Thoracic aorta (tissue), 2 donors: ENCODE measurements around the gene SDC3. TPM values are rescaled to one million over a fixed set of nuclear protein-coding genes. Genes with fewer than 3 reads are reported as not detected.

Experiments used
- ATAC-seq: fragments of 150-250 bp; one replicate; pipeline ENCODE4 v1.8.0; 2017; ENCODE audit warnings: low read depth; ENCODE audit not compliant: insufficient number of reproducible peaks, low FRiP score
- DNase-seq: peaks from one replicate; pipeline ENCODE4 v3.0.0-alpha.2; 2020; ENCODE audit warnings: low spot score
- H3K27ac ChIP-seq, 2 donors: fragments of 200-600 bp; sonication (generic); 1 replicate in 1 of 2; 2 replicates in 1 of 2; pipeline ENCODE4 v1.5.1; 2016; ENCODE audit warnings: mild to moderate bottlenecking in 2 of 2, moderate library complexity in 2 of 2
- H3K27me3 ChIP-seq: fragments of 200-600 bp; sonication (generic); replicated peaks from 2 replicates; pipeline ENCODE4 v1.6.0; 2016; ENCODE audit warnings: mild to moderate bottlenecking; ENCODE audit not compliant: insufficient read depth
- H3K36me3 ChIP-seq: fragments of 200-600 bp; sonication (generic); one replicate; pipeline ENCODE4 v1.5.1; 2016
- H3K4me1 ChIP-seq, 2 donors: fragments of 200-600 bp; sonication (generic); 1 replicate in 1 of 2; 2 replicates in 1 of 2; pipeline versions ENCODE4 v1.5.1 to v1.6.0; 2016; ENCODE audit warnings: low read depth in 2 of 2, mild to moderate bottlenecking in 1 of 2; ENCODE audit not compliant: control insufficient read depth in 1 of 2
- H3K4me3 ChIP-seq: fragments of 200-600 bp; sonication (generic); 2 replicates; pipeline ENCODE4 v1.5.1; 2016; ENCODE audit warnings: mild to moderate bottlenecking
- H3K9me3 ChIP-seq: fragments of 200-600 bp; sonication (generic); 2 replicates; pipeline ENCODE4 v1.5.1; 2016
- CTCF ChIP-seq: fragments of 200-600 bp; sonication (generic); IDR thresholded peaks from one replicate; pipeline ENCODE4 v1.5.1; 2019; ENCODE audit warnings: antibody characterized with exemption
- total RNA-seq, 2 donors: library from RNA; depleted of rRNA; stranded (reverse); fragments of >200 nt; gene quantifications; one replicate each; pipeline versions ENCODE4 v1.1.0 to v1.2.3, GENCODE V29; 2016

The SDC3 gene
- total RNA-seq: 10 to 100 TPM; 51.6 to 75.4 TPM

- H3K4me3 ChIP-seq: peak within 1 kb of the TSS; percentile 85
- peak; percentile 4 for DNase-seq
- no peaks in the 10 kb centered on the region for H3K36me3 ChIP-seq
- no peak for ATAC-seq
- no peaks in the 10 kb centered on the region for H3K27me3 ChIP-seq
- peaks cover 4 to 51% of the 10 kb centered on the region in 2 donors for H3K4me1 ChIP-seq
- H3K9me3 ChIP-seq: no peaks in the 10 kb centered on the region
- no peak for TF ChIP-seq CTCF
- H3K27ac ChIP-seq: peak within 1 kb of the TSS; percentile 63 to 81
Observed at GRCh38 chr1:30908696-30909364, at the start of gene SDC3. Gene SDC3, minus strand, starts transcription at chr1:30908758. Its CDS starts 172 bp downstream, at chr1:30908586.

- H3K4me1 ChIP-seq: peaks cover 0 to 7% of the 10 kb centered on the region in 2 donors
- H3K27me3 ChIP-seq: no peaks in the 10 kb centered on the region
- DNase-seq (no peak), ATAC-seq (no peak)
- H3K9me3 ChIP-seq: no peaks in the 10 kb centered on the region
- no peak overlapping the region for H3K27ac ChIP-seq
- TF ChIP-seq CTCF: no peak
- H3K4me3 ChIP-seq: no peak overlapping the region
- H3K36me3 ChIP-seq: peaks cover 28% of the 10 kb centered on the region
Observed at GRCh38 chr1:30957560-30958222, 49.1 kb upstream of the SDC3 start.

- H3K4me3 ChIP-seq: no peak overlapping the region
- no peak for ATAC-seq
- no peak overlapping the region for H3K27ac ChIP-seq
- no peaks in the 10 kb centered on the region for H3K9me3 ChIP-seq
- H3K27me3 ChIP-seq: no peaks in the 10 kb centered on the region
- peaks cover 0 to 7% of the 10 kb centered on the region in 2 donors for H3K4me1 ChIP-seq
- peaks cover 29% of the 10 kb centered on the region for H3K36me3 ChIP-seq
- no peak for DNase-seq
- TF ChIP-seq CTCF: no peak
Observed at GRCh38 chr1:30955448-30956015, 47.0 kb upstream of the SDC3 start.

- Histone ChIP-seq H3K27ac (no peak overlapping the region), H3K27me3 (no peaks in the 10 kb centered on the region), H3K9me3 (no peaks in the 10 kb centered on the region), H3K4me3 (no peak overlapping the region), H3K36me3 (peaks cover 37% of the 10 kb centered on the region), H3K4me1 (peaks cover 0 to 7% of the 10 kb centered on the region in 2 donors)
- ATAC-seq (no peak), DNase-seq (no peak)
- TF ChIP-seq CTCF: no peak
Observed at GRCh38 chr1:30953685-30954084, 45.1 kb upstream of the SDC3 start.

- ATAC-seq (no peak), DNase-seq (no peak)
- H3K27me3 ChIP-seq: no peaks in the 10 kb centered on the region
- TF ChIP-seq CTCF: no peak
- H3K27ac ChIP-seq: no peak overlapping the region
- no peak overlapping the region for H3K4me3 ChIP-seq
- peaks cover 46% of the 10 kb centered on the region for H3K36me3 ChIP-seq
- H3K4me1 ChIP-seq: peaks cover 0 to 7% of the 10 kb centered on the region in 2 donors
- H3K9me3 ChIP-seq: no peaks in the 10 kb centered on the region
Observed at GRCh38 chr1:30952098-30952497, 43.5 kb upstream of the SDC3 start.
